HEK293 (cell line): ENCODE measurements around the gene SOX6.

Source experiments
- CTCF ChIA-PET: fragments of 350-600 bp; formaldehyde crosslinking; extraction: SDS; loops from one replicate; lab custom pipeline; 2021; ENCODE audit warnings: antibody characterized with exemption; lab: Yijun Ruan, JAX
- POLR2A ChIA-PET: fragments of 300-600 bp; formaldehyde crosslinking; extraction: SDS; loops from one replicate; lab custom pipeline; 2020; ENCODE audit warnings: antibody characterized with exemption, inconsistent platforms; lab: Yijun Ruan, JAX
- H3K27ac ChIP-seq: fragments of 200-500 bp; sonication (Bioruptor generic); 2 replicates; pipeline ENCODE4 v1.5.1; 2014; ENCODE audit warnings: low read depth, low read length, control low read depth, inconsistent platforms; ENCODE audit errors: extremely low read depth
- H3K36me3 ChIP-seq, 2 experiments: fragments of 200-500 bp in 1 of 2; sonication (Bioruptor generic) in 1 of 2; 1 replicate in 1 of 2; 2 replicates in 1 of 2; pipeline ENCODE4 v1.5.1; 2014 to 2017; ENCODE audit warnings: inconsistent platforms in 2 of 2, low read length in 2 of 2; ENCODE audit not compliant: control insufficient read depth in 2 of 2, insufficient read depth in 1 of 2
- H3K4me1 ChIP-seq: fragments of 200-500 bp; sonication (Bioruptor generic); 2 replicates; pipeline ENCODE4 v1.5.1; 2014; ENCODE audit warnings: mild to moderate bottlenecking, low read length, inconsistent platforms; ENCODE audit not compliant: control insufficient read depth, insufficient read depth
- H3K4me3 ChIP-seq: 2 replicates; pipeline ENCODE4 v1.5.1; 2011; ENCODE audit warnings: low read depth, mild to moderate bottlenecking, control low read depth, low read length, moderate library complexity
- H3K9me3 ChIP-seq: fragments of 200-500 bp; sonication (Bioruptor generic); 2 replicates; pipeline ENCODE4 v1.5.1; 2014; ENCODE audit warnings: low read depth, low read length, inconsistent platforms; ENCODE audit not compliant: control insufficient read depth, insufficient read depth
- IKZF3 ChIP-seq: fragments of 450-650 bp; IDR thresholded peaks from 2 replicates; pipeline ENCODE4 v1.5.0; 2018; ENCODE audit warnings: missing biosample characterization, mild to moderate bottlenecking, missing genetic modification characterization, moderate library complexity
- ZFP3 ChIP-seq: fragments of 450-650 bp; formaldehyde crosslinking; IDR thresholded peaks from 2 replicates; pipeline ENCODE4 v1.5.1; 2016; ENCODE audit warnings: low read depth, missing biosample characterization, missing genetic modification characterization
- ZFP69B ChIP-seq: fragments of 450-650 bp; formaldehyde crosslinking; IDR thresholded peaks from 2 replicates; pipeline ENCODE4 v1.5.1; 2016; ENCODE audit warnings: missing biosample characterization, missing genetic modification characterization
- ZNF174 ChIP-seq: fragments of 450-650 bp; formaldehyde crosslinking; IDR thresholded peaks from 2 replicates; pipeline ENCODE4 v1.5.0; 2017; ENCODE audit warnings: missing biosample characterization, mild to moderate bottlenecking, missing genetic modification characterization
- ZNF19 ChIP-seq: fragments of 450-650 bp; formaldehyde crosslinking; IDR thresholded peaks from 2 replicates; pipeline ENCODE4; 2016; ENCODE audit warnings: missing biosample characterization, missing genetic modification characterization, low read depth
- ZNF2 ChIP-seq: fragments of 450-650 bp; formaldehyde crosslinking; IDR thresholded peaks from 2 replicates; pipeline ENCODE4 v1.5.1; 2016; ENCODE audit warnings: missing biosample characterization, missing genetic modification characterization
- ZNF350 ChIP-seq: fragments of 450-650 bp; formaldehyde crosslinking; IDR thresholded peaks from 2 replicates; pipeline ENCODE4 v1.5.0; 2017; ENCODE audit warnings: missing biosample characterization, mild to moderate bottlenecking, missing genetic modification characterization
- ZNF37A ChIP-seq: fragments of 450-650 bp; IDR thresholded peaks from 2 replicates; pipeline ENCODE4 v1.5.1; 2018; ENCODE audit warnings: missing biosample characterization, missing genetic modification characterization
- ZNF510 ChIP-seq: fragments of 450-650 bp; formaldehyde crosslinking; IDR thresholded peaks from 2 replicates; pipeline ENCODE4 v1.5.1; 2018; ENCODE audit warnings: mild to moderate bottlenecking, missing genetic modification characterization, missing biosample characterization; ENCODE audit not compliant: insufficient replicate concordance
- ZNF529 ChIP-seq: fragments of 450-650 bp; formaldehyde crosslinking; IDR thresholded peaks from 2 replicates; pipeline ENCODE4 v1.5.1; 2017; ENCODE audit warnings: missing genetic modification characterization, missing biosample characterization; ENCODE audit not compliant: insufficient replicate concordance
- ZNF544 ChIP-seq: fragments of 450-650 bp; formaldehyde crosslinking; IDR thresholded peaks from 2 replicates; pipeline ENCODE4 v1.5.0; 2017; ENCODE audit warnings: missing biosample characterization, missing genetic modification characterization
- ZNF561 ChIP-seq: fragments of 450-650 bp; IDR thresholded peaks from 2 replicates; pipeline ENCODE4 v1.5.1; 2018; ENCODE audit warnings: missing biosample characterization, missing genetic modification characterization, borderline replicate concordance
- ZNF623 ChIP-seq: fragments of 450-650 bp; formaldehyde crosslinking; IDR thresholded peaks from 2 replicates; pipeline ENCODE4 v1.5.1; 2016; ENCODE audit warnings: missing biosample characterization, missing genetic modification characterization
- ZNF654 ChIP-seq: fragments of 450-650 bp; formaldehyde crosslinking; IDR thresholded peaks from 2 replicates; pipeline ENCODE4 v1.5.1; 2016; ENCODE audit warnings: low read depth, missing biosample characterization, missing genetic modification characterization
- ZNF830 ChIP-seq: fragments of 450-650 bp; IDR thresholded peaks from 2 replicates; pipeline ENCODE4 v1.5.0; 2018; ENCODE audit warnings: missing biosample characterization, missing genetic modification characterization, low read depth, mild to moderate bottlenecking, moderate library complexity
- TF ChIP-seq, protein P1 (sequence below): fragments of 450-650 bp; formaldehyde crosslinking; IDR thresholded peaks from 2 replicates; pipeline ENCODE4 v1.5.1; 2016; ENCODE audit warnings: missing biosample characterization, missing genetic modification characterization
- TF ChIP-seq, protein P2 (sequence below): fragments of 450-650 bp; formaldehyde crosslinking; IDR thresholded peaks from 2 replicates; pipeline ENCODE4 v1.5.1; 2016; ENCODE audit warnings: missing biosample characterization, missing genetic modification characterization
- TF ChIP-seq, protein P3 (sequence below): fragments of 450-650 bp; formaldehyde crosslinking; IDR thresholded peaks from 2 replicates; pipeline ENCODE4 v1.5.1; 2016; ENCODE audit warnings: missing biosample characterization, missing genetic modification characterization
- TF ChIP-seq, protein P4 (sequence below): fragments of 450-650 bp; formaldehyde crosslinking; IDR thresholded peaks from 2 replicates; pipeline ENCODE4 v1.5.1; 2016; ENCODE audit warnings: missing biosample characterization, missing genetic modification characterization
- TF ChIP-seq, protein P5 (sequence below): fragments of 450-650 bp; IDR thresholded peaks from 2 replicates; pipeline ENCODE4 v1.5.1; 2018; ENCODE audit warnings: missing biosample characterization, mild to moderate bottlenecking, missing genetic modification characterization
- TF ChIP-seq, protein P6 (sequence below): fragments of 450-650 bp; formaldehyde crosslinking; IDR thresholded peaks from 2 replicates; pipeline ENCODE4 v1.5.1; 2016; ENCODE audit warnings: missing biosample characterization, missing genetic modification characterization, borderline replicate concordance

SOX6 gene

DNA sequence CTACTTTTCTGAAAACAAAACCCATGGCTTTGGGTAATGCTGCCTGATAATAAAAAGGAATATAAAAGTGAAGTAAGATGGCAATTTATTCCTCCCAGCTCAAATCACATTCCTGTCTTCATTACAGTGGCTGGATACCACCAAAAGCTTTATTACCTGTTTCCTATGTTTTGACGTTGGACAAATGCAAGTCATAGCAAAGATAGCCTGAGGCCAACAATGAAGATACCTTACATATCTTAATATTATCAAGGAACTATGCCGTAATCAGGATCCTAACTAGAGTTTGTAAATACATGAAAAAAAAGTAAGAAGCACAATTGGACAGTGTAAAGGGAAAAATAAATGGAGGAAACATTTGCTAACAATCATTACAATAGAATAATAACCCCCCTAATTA is 202.4 kb downstream of the SOX6 start (continued):
- TF ChIP-seq, protein P1, sequence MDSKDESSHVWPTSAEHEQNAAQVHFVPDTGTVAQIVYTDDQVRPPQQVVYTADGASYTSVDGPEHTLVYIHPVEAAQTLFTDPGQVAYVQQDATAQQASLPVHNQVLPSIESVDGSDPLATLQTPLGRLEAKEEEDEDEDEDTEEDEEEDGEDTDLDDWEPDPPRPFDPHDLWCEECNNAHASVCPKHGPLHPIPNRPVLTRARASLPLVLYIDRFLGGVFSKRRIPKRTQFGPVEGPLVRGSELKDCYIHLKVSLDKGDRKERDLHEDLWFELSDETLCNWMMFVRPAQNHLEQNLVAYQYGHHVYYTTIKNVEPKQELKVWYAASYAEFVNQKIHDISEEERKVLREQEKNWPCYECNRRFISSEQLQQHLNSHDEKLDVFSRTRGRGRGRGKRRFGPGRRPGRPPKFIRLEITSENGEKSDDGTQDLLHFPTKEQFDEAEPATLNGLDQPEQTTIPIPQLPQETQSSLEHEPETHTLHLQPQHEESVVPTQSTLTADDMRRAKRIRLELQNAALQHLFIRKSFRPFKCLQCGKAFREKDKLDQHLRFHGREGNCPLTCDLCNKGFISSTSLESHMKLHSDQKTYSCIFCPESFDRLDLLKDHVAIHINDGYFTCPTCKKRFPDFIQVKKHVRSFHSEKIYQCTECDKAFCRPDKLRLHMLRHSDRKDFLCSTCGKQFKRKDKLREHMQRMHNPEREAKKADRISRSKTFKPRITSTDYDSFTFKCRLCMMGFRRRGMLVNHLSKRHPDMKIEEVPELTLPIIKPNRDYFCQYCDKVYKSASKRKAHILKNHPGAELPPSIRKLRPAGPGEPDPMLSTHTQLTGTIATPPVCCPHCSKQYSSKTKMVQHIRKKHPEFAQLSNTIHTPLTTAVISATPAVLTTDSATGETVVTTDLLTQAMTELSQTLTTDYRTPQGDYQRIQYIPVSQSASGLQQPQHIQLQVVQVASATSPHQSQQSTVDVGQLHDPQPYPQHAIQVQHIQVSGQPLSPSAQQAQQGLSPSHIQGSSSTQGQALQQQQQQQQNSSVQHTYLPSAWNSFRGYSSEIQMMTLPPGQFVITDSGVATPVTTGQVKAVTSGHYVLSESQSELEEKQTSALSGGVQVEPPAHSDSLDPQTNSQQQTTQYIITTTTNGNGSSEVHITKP (tag by site-specific recombination) = no peak
- no peak for TF ChIP-seq ZNF830 (tag by site-specific recombination)
- TF ChIP-seq, protein P2, sequence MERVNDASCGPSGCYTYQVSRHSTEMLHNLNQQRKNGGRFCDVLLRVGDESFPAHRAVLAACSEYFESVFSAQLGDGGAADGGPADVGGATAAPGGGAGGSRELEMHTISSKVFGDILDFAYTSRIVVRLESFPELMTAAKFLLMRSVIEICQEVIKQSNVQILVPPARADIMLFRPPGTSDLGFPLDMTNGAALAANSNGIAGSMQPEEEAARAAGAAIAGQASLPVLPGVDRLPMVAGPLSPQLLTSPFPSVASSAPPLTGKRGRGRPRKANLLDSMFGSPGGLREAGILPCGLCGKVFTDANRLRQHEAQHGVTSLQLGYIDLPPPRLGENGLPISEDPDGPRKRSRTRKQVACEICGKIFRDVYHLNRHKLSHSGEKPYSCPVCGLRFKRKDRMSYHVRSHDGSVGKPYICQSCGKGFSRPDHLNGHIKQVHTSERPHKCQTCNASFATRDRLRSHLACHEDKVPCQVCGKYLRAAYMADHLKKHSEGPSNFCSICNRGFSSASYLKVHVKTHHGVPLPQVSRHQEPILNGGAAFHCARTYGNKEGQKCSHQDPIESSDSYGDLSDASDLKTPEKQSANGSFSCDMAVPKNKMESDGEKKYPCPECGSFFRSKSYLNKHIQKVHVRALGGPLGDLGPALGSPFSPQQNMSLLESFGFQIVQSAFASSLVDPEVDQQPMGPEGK (tag by site-specific recombination) = no peak
- no peak for TF ChIP-seq ZNF37A (tag by site-specific recombination)

DNA sequence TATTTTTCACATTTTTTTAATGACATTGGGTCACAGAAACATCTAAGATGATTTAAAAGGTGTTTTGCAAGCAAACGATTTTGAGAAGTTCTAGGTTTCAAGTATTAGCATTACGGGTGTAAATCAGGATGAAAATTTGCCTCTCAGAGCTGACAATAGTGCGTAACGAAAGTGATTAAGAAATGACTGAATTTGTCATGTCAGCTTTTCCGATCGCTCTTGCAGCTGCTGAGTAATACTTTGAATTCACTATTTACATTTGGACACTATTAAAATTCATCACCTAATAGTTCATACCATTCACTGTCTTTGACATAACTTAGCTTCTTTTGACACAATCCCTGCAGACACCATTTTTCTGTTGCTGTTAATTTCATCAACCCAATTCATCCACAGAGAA is 205.2 kb downstream of the SOX6 start:
- TF ChIP-seq ZNF654 (tag by site-specific recombination) (no peak), ZNF174 (tag by site-specific recombination) (no peak), IKZF3 (no peak), ZNF350 (tag by site-specific recombination) (no peak), ZNF544 (no peak), ZNF561 (tag by site-specific recombination) (no peak), ZNF2 (tag by site-specific recombination) (no peak), ZNF19 (tag by site-specific recombination) (no peak)
- TF ChIP-seq, protein P3, sequence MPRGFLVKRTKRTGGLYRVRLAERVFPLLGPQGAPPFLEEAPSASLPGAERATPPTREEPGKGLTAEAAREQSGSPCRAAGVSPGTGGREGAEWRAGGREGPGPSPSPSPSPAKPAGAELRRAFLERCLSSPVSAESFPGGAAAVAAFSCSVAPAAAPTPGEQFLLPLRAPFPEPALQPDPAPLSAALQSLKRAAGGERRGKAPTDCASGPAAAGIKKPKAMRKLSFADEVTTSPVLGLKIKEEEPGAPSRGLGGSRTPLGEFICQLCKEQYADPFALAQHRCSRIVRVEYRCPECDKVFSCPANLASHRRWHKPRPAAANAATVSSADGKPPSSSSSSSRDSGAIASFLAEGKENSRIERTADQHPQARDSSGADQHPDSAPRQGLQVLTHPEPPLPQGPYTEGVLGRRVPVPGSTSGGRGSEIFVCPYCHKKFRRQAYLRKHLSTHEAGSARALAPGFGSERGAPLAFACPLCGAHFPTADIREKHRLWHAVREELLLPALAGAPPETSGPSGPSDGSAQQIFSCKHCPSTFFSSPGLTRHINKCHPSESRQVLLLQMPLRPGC (tag by site-specific recombination) = no peak
- TF ChIP-seq, protein P4, sequence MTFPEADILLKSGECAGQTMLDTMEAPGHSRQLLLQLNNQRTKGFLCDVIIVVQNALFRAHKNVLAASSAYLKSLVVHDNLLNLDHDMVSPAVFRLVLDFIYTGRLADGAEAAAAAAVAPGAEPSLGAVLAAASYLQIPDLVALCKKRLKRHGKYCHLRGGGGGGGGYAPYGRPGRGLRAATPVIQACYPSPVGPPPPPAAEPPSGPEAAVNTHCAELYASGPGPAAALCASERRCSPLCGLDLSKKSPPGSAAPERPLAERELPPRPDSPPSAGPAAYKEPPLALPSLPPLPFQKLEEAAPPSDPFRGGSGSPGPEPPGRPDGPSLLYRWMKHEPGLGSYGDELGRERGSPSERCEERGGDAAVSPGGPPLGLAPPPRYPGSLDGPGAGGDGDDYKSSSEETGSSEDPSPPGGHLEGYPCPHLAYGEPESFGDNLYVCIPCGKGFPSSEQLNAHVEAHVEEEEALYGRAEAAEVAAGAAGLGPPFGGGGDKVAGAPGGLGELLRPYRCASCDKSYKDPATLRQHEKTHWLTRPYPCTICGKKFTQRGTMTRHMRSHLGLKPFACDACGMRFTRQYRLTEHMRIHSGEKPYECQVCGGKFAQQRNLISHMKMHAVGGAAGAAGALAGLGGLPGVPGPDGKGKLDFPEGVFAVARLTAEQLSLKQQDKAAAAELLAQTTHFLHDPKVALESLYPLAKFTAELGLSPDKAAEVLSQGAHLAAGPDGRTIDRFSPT (tag by site-specific recombination) = no peak
- Histone ChIP-seq H3K4me1 (no peaks in the 10 kb centered on the region; the same call in none of the 2 replicates), H3K36me3 (no peaks in the 10 kb centered on the region), H3K27ac (no peak overlapping the region), H3K4me3 (no peak overlapping the region), H3K9me3 (no peaks in the 10 kb centered on the region)
- POLR2A ChIA-PET = no interaction called here
- CTCF ChIA-PET = no interaction called here

DNA sequence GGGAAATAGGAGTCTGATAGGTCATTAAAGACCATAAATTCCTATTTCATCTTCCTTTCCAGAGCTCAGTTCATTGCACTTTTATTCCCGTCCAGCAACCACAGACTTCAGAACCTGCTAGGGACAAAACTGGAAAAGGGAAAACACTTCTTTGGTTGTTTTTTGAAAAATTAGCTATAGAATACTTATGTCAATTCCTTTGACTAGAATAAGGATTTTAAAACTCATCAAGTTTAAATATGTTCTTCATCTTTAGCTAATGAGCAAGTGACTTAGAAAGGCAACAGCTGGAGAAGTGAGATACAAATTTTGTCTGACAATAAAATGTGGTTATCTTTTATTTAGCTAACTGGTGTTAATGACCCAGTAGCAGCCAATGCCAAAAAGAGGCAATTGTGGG is 206.9 kb downstream of the SOX6 start:
- no peaks in the 10 kb centered on the region; the same call in none of the 2 replicates for H3K4me1 ChIP-seq
- CTCF ChIA-PET = no interaction called here
- POLR2A ChIA-PET = no interaction called here
- no peaks in the 10 kb centered on the region for H3K9me3 ChIP-seq
- H3K4me3 ChIP-seq = no peak overlapping the region
- H3K36me3 ChIP-seq = no peaks in the 10 kb centered on the region
- H3K27ac ChIP-seq = no peak overlapping the region
- TF ChIP-seq, protein P5, sequence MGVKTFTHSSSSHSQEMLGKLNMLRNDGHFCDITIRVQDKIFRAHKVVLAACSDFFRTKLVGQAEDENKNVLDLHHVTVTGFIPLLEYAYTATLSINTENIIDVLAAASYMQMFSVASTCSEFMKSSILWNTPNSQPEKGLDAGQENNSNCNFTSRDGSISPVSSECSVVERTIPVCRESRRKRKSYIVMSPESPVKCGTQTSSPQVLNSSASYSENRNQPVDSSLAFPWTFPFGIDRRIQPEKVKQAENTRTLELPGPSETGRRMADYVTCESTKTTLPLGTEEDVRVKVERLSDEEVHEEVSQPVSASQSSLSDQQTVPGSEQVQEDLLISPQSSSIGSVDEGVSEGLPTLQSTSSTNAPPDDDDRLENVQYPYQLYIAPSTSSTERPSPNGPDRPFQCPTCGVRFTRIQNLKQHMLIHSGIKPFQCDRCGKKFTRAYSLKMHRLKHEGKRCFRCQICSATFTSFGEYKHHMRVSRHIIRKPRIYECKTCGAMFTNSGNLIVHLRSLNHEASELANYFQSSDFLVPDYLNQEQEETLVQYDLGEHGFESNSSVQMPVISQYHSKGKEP (tag by site-specific recombination) = no peak
- no peak for TF ChIP-seq ZNF510 (tag by site-specific recombination)
- TF ChIP-seq, protein P6, sequence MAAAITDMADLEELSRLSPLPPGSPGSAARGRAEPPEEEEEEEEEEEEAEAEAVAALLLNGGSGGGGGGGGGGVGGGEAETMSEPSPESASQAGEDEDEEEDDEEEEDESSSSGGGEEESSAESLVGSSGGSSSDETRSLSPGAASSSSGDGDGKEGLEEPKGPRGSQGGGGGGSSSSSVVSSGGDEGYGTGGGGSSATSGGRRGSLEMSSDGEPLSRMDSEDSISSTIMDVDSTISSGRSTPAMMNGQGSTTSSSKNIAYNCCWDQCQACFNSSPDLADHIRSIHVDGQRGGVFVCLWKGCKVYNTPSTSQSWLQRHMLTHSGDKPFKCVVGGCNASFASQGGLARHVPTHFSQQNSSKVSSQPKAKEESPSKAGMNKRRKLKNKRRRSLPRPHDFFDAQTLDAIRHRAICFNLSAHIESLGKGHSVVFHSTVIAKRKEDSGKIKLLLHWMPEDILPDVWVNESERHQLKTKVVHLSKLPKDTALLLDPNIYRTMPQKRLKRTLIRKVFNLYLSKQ (tag by site-specific recombination) = no peak
- TF ChIP-seq ZFP69B = no peak
- TF ChIP-seq ZNF623 (tag by site-specific recombination) = no peak
- TF ChIP-seq ZFP3 = no peak
- TF ChIP-seq ZNF529 (tag by site-specific recombination) = no peak
